LNCaP clone FGC (cell line): ENCODE results near the gene ZNF273.

Experiments used
- DNase-seq: peaks from one replicate; pipeline ENCODE4 v3.0.0-alpha.2; 2011; ENCODE audit warnings: low read depth
- H3K4me3 ChIP-seq: 2 replicates; pipeline ENCODE4 v1.5.1; 2011; ENCODE audit warnings: mild to moderate bottlenecking, low read depth, low read length, control low read depth
- TF ChIP-seq, protein P1 (sequence below): IDR thresholded peaks from 2 replicates; pipeline ENCODE4 v1.5.1; 2012; ENCODE audit warnings: mild to moderate bottlenecking; ENCODE audit not compliant: control insufficient read depth, insufficient read depth; ENCODE audit errors: extremely low read depth

ZNF273 gene

DNA sequence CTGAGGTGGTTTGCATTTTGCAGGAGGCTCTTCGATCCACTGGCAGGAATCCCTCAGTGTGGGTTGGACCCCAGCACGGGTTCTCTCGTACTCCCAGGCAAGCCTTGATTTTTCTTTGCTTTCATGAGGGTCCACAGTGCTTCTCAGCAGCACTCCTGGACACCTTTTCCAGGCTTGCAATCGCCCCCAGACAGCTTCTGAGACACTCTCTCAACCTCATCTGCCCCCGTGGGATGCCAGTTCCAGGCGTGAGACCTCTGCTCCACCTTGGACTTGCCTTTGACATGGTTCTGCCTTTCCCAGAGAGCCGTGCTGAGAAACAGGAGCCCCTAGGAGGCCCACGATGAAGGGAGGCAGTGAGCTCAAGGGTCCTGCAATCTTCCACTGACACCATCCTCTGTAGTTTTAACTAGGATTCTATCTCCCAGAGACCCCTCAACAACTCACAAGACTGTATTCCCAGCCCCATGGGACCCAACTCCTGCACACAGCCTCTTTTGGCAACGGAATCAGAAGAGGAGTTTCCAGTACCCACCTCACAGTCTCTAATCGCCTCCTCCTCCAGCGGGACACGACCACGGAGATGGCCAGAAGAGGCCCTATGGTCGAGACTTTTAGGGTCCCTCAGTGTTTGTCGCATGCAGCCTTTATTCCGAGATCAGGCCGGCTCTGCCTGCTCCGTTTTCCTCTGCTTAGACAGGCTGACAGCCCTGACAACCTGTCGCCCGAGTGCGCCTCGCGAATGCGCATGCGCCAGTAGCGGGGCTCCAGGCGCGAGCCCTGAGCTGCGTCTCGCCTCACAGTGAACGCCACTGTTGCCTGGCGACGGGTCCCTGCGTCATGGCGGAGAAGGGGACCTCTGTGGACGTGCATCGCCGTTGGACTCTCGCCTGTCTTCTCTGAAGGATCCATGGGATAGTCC is 26.0 kb upstream of the ZNF273 start:
- TF ChIP-seq, protein P1, sequence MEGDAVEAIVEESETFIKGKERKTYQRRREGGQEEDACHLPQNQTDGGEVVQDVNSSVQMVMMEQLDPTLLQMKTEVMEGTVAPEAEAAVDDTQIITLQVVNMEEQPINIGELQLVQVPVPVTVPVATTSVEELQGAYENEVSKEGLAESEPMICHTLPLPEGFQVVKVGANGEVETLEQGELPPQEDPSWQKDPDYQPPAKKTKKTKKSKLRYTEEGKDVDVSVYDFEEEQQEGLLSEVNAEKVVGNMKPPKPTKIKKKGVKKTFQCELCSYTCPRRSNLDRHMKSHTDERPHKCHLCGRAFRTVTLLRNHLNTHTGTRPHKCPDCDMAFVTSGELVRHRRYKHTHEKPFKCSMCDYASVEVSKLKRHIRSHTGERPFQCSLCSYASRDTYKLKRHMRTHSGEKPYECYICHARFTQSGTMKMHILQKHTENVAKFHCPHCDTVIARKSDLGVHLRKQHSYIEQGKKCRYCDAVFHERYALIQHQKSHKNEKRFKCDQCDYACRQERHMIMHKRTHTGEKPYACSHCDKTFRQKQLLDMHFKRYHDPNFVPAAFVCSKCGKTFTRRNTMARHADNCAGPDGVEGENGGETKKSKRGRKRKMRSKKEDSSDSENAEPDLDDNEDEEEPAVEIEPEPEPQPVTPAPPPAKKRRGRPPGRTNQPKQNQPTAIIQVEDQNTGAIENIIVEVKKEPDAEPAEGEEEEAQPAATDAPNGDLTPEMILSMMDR, result no peak
- DNase-seq, result peak; percentile 15
- peak overlapping the region; percentile 29 for H3K4me3 ChIP-seq

DNA sequence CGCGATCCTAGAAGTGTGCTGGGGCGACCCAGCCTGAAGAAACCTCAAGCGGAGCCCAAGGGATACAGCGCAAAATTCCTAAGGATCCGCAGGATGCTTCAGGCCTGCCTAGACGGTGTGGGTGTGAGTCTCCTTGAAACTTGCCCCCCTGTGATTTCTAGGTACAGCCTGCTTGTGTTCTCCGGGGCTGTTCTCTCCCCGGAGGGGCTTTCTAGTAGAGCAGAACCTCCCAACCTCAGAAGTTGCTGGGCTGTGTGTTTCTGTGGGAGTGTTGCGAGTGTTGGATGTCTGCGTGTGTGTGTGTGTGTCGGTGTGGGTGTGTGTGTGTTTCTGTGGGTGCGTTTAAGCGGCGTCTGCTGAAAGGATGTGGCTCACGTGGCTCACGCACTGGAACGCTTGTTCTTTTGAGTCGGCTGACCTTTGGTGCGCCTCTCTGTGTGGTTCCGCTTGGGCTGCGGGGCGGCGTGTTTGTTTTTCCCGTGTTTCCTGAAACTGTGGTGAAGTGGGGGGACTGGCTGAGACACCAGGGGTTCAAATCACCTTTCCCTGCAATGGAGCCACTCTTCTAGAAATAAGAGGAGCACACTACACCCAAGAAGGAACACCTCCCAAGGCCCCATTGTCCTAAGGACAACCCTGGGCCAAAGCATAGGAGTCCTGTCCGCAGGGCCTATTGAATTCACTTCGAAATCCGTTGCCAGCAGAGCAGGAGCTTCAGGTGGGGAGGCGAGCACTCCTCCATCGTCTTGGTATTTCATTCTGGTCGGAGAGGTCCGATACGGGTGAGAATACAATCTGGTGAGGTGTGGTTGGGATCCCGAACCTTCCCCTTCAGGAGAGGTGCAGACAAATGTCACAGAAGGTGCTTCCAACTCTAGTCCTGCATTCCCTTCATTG is 25.1 kb upstream of the ZNF273 start:
- no peak for DNase-seq
- peak overlapping the region; percentile 29 for H3K4me3 ChIP-seq
- TF ChIP-seq, protein P1, result no peak

DNA sequence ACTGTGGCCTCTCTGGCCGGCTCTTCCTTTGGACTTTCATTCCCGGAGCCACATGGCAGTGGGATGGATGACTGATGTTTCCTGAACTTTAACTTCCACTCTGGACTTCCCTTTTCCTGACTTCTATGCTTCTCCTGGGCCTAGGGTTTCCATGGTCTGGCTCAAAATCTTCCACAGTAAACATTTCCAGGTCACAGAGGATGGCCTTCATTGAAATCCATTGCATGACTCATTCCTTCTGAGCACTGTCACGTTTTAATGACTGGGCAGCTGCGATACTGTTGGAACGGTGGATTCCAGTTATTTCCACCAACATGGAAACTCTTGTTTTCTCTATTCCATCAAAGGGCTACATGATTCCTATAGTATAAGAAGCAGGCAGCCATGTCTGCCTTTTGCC is 24.4 kb upstream of the ZNF273 start:
- no peak overlapping the region for H3K4me3 ChIP-seq
- no peak for DNase-seq
- TF ChIP-seq, protein P1, result no peak

DNA sequence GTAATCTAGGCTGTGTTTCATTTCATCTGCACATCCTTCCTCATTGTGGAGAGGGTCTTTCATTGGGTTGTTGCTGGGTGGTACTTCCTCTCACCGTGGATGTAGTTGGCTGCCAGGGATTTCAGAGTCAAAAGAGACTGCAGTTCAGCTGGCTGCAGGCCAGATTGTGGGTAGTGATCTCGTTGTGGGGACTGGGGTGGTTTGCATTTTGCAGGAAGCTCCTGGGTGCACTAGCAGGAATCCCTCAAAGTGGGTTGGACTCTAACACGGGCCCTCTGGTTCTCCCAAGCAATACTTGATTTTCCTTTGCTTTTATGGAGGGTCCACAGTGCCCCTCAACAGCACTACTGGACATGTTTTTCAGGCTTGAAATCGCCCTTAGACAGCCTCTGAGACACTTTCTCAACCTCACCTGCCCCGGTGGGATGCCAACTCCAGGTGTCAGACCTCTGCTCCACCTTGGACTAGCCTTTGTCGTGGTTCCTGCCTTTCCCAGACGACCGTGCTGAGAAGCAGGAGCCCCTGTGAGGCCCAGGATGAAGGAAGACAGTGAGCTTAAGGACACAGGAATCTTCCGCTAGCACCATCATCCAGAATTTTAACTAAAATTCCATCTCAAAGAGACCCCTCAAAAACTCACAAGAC is 23.9 kb upstream of the ZNF273 start:
- no peak for DNase-seq
- TF ChIP-seq, protein P1, result no peak
- no peak overlapping the region for H3K4me3 ChIP-seq

DNA sequence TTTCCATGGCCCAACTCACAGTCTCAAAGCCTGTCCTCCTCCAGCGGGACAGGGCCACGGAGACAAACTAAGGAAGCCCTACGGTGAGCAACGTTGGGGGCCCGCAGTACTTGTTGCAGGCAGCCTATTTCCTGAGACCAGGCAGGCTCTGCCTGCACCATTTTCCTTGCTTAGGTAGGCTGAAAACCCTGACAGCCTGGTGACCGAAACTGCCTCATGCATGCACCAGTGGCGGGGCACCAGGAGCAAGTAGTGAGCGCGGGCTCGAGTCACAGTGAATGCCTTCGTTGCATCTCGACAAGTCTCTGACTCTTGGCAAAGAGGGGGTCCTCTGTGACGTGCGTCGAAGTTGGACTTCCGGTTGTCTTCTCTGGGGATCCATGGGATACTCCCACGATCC is 23.3 kb upstream of the ZNF273 start:
- H3K4me3 ChIP-seq, result no peak overlapping the region
- TF ChIP-seq, protein P1, result no peak
- no peak for DNase-seq

DNA sequence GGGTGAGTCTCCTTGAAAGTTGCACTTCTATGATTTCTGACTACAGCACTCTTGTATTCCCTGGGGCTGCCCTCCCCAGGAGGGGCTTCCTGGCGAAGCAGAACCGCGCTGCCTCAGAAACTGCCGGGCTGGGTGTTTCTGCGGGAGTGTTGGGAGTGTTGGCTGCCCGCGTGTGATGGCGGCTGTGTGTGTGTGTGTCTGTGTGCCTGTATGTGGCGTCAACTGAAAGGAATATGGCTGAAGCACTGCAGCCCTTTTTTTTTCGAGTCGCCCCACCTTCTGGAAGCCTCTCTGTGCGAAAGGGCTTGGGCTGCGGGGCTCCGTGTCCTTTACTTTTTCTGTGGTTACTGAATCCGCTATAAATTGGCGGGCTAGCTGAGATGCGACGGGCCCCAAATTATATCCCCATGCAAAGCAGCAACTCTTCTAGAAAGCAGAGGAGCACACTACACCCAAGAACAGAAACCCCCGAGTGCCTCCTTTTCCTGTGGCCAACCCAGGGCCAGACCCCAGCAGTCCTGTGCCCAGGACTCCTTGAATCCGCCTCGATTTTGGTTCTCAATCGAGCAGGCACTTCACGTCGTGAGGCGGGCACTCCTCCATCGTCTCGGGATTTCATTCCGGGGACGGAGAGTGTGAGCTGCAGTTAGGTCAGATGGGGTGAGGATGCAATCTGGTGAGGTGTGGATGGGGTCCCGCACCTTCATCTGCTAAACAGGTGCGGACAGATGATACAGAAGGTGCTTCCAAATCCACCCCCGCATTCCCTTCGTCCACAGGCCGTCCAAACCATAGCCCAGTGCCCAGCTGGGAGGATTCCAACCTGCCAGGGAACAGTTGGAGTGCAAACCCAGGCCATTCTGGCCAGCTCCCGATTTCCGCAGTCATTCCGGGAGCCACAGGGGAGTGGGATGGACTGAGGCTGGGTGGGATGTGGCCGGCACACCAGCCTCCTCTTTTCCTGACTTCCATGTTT is 22.5 kb upstream of the ZNF273 start:
- H3K4me3 ChIP-seq, result no peak overlapping the region
- TF ChIP-seq, protein P1, result no peak
- DNase-seq, result no peak
